Astrocyte (in vitro differentiated cells and primary cell): ENCODE results near the gene CDRT4. TPM values are rescaled to one million over a fixed set of nuclear protein-coding genes. Genes with fewer than 3 reads are reported as not detected.

ENCODE experiments used
- DNase-seq: peaks from one replicate; pipeline ENCODE4 v3.0.0-alpha.2; 2010; ENCODE audit warnings: low read depth
- FAIRE-seq: peaks from 2 replicates; lab custom pipeline; 2011; peaks lifted over from hg19 to GRCh38; lab: Jason Lieb, UNC
- H2AFZ ChIP-seq: 2 replicates; pipeline ENCODE4 v1.6.0; 2012; ENCODE audit warnings: low read depth, low read length, inconsistent platforms
- H3K27ac ChIP-seq: 2 replicates; pipeline ENCODE4 v1.5.1; 2011; ENCODE audit warnings: low read depth, low read length, inconsistent platforms
- H3K27me3 ChIP-seq: 2 replicates; pipeline ENCODE4 v1.6.0; 2011; ENCODE audit warnings: low read length, inconsistent platforms; ENCODE audit not compliant: insufficient read depth
- H3K36me3 ChIP-seq: 2 replicates; pipeline ENCODE4 v1.5.1; 2011; ENCODE audit warnings: low read length, inconsistent platforms; ENCODE audit not compliant: insufficient read depth
- H3K4me1 ChIP-seq: 2 replicates; pipeline ENCODE4 v1.5.1; 2011; ENCODE audit warnings: low read length, inconsistent platforms; ENCODE audit not compliant: insufficient read depth
- H3K4me2 ChIP-seq: 2 replicates; pipeline ENCODE4 v1.6.0; 2012; ENCODE audit warnings: low read length, inconsistent platforms
- H3K4me3 ChIP-seq: 2 replicates; pipeline ENCODE4 v1.5.1; 2011; ENCODE audit warnings: low read depth, mild to moderate bottlenecking, low read length, inconsistent platforms; ENCODE audit not compliant: insufficient read depth
- H3K79me2 ChIP-seq: 2 replicates; pipeline ENCODE4 v1.6.0; 2012; ENCODE audit warnings: mild to moderate bottlenecking, low read length, inconsistent platforms; ENCODE audit not compliant: insufficient read depth
- H3K9ac ChIP-seq: 2 replicates; pipeline ENCODE4 v1.6.0; 2012; ENCODE audit warnings: mild to moderate bottlenecking, low read length, inconsistent platforms
- H3K9me3 ChIP-seq: 2 replicates; pipeline ENCODE4 v1.5.1; 2012; ENCODE audit warnings: low read depth, mild to moderate bottlenecking, low read length, inconsistent platforms; ENCODE audit not compliant: insufficient read depth
- H4K20me1 ChIP-seq: 2 replicates; pipeline ENCODE4 v1.6.0; 2012; ENCODE audit warnings: low read length, inconsistent platforms; ENCODE audit not compliant: insufficient read depth
- H3K27ac Mint-ChIP-seq: one replicate; pipeline ENCODE4 v1.8.0; 2021; ENCODE audit warnings: mild to moderate bottlenecking, mixed read lengths; ENCODE audit not compliant: unreplicated experiment
- H3K27me3 Mint-ChIP-seq: one replicate; pipeline ENCODE4 v1.8.0; 2021; ENCODE audit warnings: low read depth, mixed read lengths; ENCODE audit not compliant: unreplicated experiment
- H3K36me3 Mint-ChIP-seq: one replicate; pipeline ENCODE4 v1.8.0; 2021; ENCODE audit warnings: low read depth, mixed read lengths; ENCODE audit not compliant: unreplicated experiment
- H3K4me1 Mint-ChIP-seq: one replicate; pipeline ENCODE4 v1.8.0; 2021; ENCODE audit warnings: low read depth, mixed read lengths; ENCODE audit not compliant: unreplicated experiment
- H3K4me3 Mint-ChIP-seq: one replicate; pipeline ENCODE4 v1.8.0; 2021; ENCODE audit warnings: mild to moderate bottlenecking, moderate library complexity, mixed read lengths; ENCODE audit not compliant: unreplicated experiment
- H3K9me3 Mint-ChIP-seq: one replicate; pipeline ENCODE4 v1.8.0; 2021; ENCODE audit warnings: mild to moderate bottlenecking, mixed read lengths; ENCODE audit not compliant: unreplicated experiment
- EZH2 ChIP-seq: IDR thresholded peaks from 2 replicates; pipeline ENCODE4 v1.6.1; 2012; ENCODE audit warnings: mild to moderate bottlenecking, low read length, inconsistent platforms; ENCODE audit not compliant: insufficient read depth
- total RNA-seq: library from RNA; stranded (reverse); gene quantifications from 2 replicates; pipeline ENCODE4 v1.2.1, GENCODE V29; 2021
- TF ChIP-seq, protein P1 (sequence below): IDR thresholded peaks from 2 replicates; pipeline ENCODE4 v1.5.1; 2011; ENCODE audit warnings: low read depth, mild to moderate bottlenecking, inconsistent platforms, low read length, moderate library complexity; ENCODE audit not compliant: insufficient read depth

The CDRT4 gene
- total RNA-seq, 1 donor from 2014 or later, result 8.8 TPM

DNA sequence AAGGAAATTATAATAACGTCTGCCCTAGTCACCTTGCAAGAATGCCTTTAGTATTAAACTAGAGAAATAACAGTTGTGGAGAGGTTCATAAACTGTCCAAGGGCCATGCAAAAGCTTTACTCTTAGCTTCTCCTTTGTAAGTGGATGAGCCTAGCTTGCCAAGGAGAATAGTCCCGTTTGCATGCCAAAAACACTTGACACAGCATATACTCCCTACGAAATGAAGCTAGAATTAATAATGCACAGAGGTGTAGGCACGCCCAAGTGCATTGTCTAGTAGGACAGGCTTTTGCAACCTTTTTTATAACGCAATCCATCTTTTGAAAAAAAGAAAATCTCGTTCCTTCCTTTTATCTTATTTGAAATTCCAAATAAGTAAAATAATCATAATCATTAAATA lies 12.8 kb upstream of the CDRT4 start:
- H3K4me3 ChIP-seq, result no peak overlapping the region
- FAIRE-seq (no peak), DNase-seq (no peak)
- no peak overlapping the region for H3K9ac ChIP-seq
- Mint-ChIP-seq H3K36me3 (peaks cover 6% of the 10 kb centered on the region), H3K4me3 (no peak overlapping the region), H3K9me3 (no peaks in the 10 kb centered on the region), H3K27ac (no peak overlapping the region), H3K27me3 (no peaks in the 10 kb centered on the region), H3K4me1 (peaks cover 13% of the 10 kb centered on the region)
- no peak overlapping the region for H2AFZ ChIP-seq
- H3K4me2 ChIP-seq, result peak overlapping the region; percentile 3
- TF ChIP-seq EZH2, result no peak
- TF ChIP-seq, protein P1, sequence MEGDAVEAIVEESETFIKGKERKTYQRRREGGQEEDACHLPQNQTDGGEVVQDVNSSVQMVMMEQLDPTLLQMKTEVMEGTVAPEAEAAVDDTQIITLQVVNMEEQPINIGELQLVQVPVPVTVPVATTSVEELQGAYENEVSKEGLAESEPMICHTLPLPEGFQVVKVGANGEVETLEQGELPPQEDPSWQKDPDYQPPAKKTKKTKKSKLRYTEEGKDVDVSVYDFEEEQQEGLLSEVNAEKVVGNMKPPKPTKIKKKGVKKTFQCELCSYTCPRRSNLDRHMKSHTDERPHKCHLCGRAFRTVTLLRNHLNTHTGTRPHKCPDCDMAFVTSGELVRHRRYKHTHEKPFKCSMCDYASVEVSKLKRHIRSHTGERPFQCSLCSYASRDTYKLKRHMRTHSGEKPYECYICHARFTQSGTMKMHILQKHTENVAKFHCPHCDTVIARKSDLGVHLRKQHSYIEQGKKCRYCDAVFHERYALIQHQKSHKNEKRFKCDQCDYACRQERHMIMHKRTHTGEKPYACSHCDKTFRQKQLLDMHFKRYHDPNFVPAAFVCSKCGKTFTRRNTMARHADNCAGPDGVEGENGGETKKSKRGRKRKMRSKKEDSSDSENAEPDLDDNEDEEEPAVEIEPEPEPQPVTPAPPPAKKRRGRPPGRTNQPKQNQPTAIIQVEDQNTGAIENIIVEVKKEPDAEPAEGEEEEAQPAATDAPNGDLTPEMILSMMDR, result no peak
- H3K79me2 ChIP-seq, result no peaks in the 10 kb centered on the region
- H4K20me1 ChIP-seq, result peaks cover 4% of the 10 kb centered on the region
- H3K27ac ChIP-seq, result no peak overlapping the region
- no peaks in the 10 kb centered on the region for H3K9me3 ChIP-seq
- H3K27me3 ChIP-seq, result no peaks in the 10 kb centered on the region
- peaks cover 7% of the 10 kb centered on the region for H3K4me1 ChIP-seq
- no peaks in the 10 kb centered on the region for H3K36me3 ChIP-seq

DNA sequence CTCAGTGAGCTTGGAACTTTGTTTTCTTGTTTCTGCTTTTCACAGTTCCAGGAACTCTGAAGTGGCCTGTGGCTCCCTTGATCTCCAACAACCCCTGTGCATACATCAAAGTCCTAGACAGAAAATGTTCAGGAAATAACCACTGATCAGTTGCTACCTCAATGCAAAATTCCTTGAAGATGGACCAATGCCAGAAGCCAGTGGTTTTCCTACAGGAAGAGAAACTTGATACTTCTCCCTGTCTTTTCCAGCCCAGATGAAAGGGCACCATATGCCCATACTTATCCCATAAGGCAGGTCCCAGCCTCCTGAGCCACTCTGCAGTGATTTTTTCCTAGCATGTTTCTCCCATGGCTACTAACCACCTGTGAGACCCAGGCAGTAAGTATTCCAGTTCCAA lies 12.3 kb upstream of the CDRT4 start:
- Mint-ChIP-seq H3K36me3 (peaks cover 6% of the 10 kb centered on the region), H3K27me3 (no peaks in the 10 kb centered on the region), H3K4me1 (peaks cover 13% of the 10 kb centered on the region), H3K27ac (no peak overlapping the region), H3K9me3 (no peaks in the 10 kb centered on the region), H3K4me3 (no peak overlapping the region)
- Histone ChIP-seq H2AFZ (no peak overlapping the region), H3K36me3 (no peaks in the 10 kb centered on the region), H3K4me1 (peaks cover 7% of the 10 kb centered on the region), H3K4me2 (peak overlapping the region; percentile 3), H3K9ac (no peak overlapping the region), H3K9me3 (no peaks in the 10 kb centered on the region), H3K79me2 (no peaks in the 10 kb centered on the region), H3K27ac (no peak overlapping the region), H4K20me1 (peaks cover 4% of the 10 kb centered on the region), H3K4me3 (no peak overlapping the region), H3K27me3 (no peaks in the 10 kb centered on the region)
- peak; percentile 69 for DNase-seq
- FAIRE-seq, result peak; percentile 17
- no peak for TF ChIP-seq EZH2
- TF ChIP-seq, protein P1, result no peak

DNA sequence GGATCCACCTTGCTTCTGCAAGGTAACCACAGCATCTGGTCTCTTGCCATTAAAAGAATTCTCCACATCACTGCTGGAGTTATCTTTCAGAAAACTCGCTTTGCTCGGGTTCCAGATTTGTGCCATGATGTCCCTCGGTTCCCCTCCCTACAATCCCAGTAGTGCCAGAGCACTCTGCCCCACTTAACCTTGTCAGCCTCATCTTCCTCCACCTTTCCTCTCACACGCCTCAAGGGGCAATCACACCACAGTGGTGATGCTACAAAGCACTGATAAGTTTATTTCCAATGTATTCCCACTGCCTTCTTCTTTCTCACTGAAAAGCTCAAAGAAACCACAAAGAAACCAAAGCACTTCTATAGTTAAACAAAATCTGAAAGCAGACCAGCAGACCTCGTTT lies 11.4 kb upstream of the CDRT4 start:
- no peak for DNase-seq
- H4K20me1 ChIP-seq, result peaks cover 4% of the 10 kb centered on the region
- H3K36me3 ChIP-seq, result no peaks in the 10 kb centered on the region
- H3K4me2 ChIP-seq, result no peak overlapping the region
- H3K27me3 ChIP-seq, result no peaks in the 10 kb centered on the region
- no peak overlapping the region for H3K27ac Mint-ChIP-seq
- H3K4me3 Mint-ChIP-seq, result no peak overlapping the region
- H3K4me1 ChIP-seq, result peaks cover 7% of the 10 kb centered on the region
- H3K9ac ChIP-seq, result no peak overlapping the region
- H3K36me3 Mint-ChIP-seq, result peaks cover 8% of the 10 kb centered on the region
- no peak overlapping the region for H3K4me3 ChIP-seq
- H3K27ac ChIP-seq, result no peak overlapping the region
- no peaks in the 10 kb centered on the region for H3K9me3 Mint-ChIP-seq
- H3K27me3 Mint-ChIP-seq, result no peaks in the 10 kb centered on the region
- TF ChIP-seq EZH2, result no peak
- TF ChIP-seq, protein P1, result no peak
- no peaks in the 10 kb centered on the region for H3K9me3 ChIP-seq
- no peaks in the 10 kb centered on the region for H3K79me2 ChIP-seq
- FAIRE-seq, result no peak
- H3K4me1 Mint-ChIP-seq, result peaks cover 13% of the 10 kb centered on the region
- H2AFZ ChIP-seq, result no peak overlapping the region
